H1 (cell line): Measurements from ENCODE around the gene SEMA3C. TPM values are rescaled to one million over a fixed set of nuclear protein-coding genes. Genes with fewer than 3 reads are reported as not detected.

Experiments
- CTCF ChIA-PET: fragments of 300-600 bp; sonication (Branson Sonifier 250); formaldehyde crosslinking; loops from one replicate; lab custom pipeline; 2021; ENCODE audit not compliant: partially characterized antibody; lab: Charles Lee
- POLR2A ChIA-PET: fragments of 300-600 bp; sonication (Branson Sonifier 250); formaldehyde crosslinking; loops from one replicate; lab custom pipeline; 2021; ENCODE audit warnings: inconsistent platforms; ENCODE audit not compliant: partially characterized antibody; lab: Charles Lee
- DNase-seq, 2 experiments: peaks; one replicate each; pipeline versions ENCODE4 v3.0.0 to v3.0.0-alpha.2; 2010 to 2022; ENCODE audit warnings: low spot score in 2 of 2, low read depth in 1 of 2, mixed read lengths in 1 of 2
- FAIRE-seq: peaks from 2 replicates; lab custom pipeline; 2011; peaks lifted over from hg19 to GRCh38; lab: Jason Lieb, UNC
- H2AFZ ChIP-seq: 2 replicates; pipeline ENCODE4 v1.8.1; 2012; ENCODE audit warnings: low read length, inconsistent platforms
- H2AK5ac ChIP-seq: 2 replicates; pipeline ENCODE4 v1.6.1; 2013; ENCODE audit warnings: low read depth, low read length
- H2BK120ac ChIP-seq: replicated peaks from 2 replicates; pipeline ENCODE3; 2013; ENCODE audit warnings: low read depth, low read length, inconsistent platforms
- H2BK12ac ChIP-seq: 2 replicates; pipeline ENCODE4 v1.6.1; 2013; ENCODE audit warnings: low read depth, low read length
- H2BK15ac ChIP-seq: 2 replicates; pipeline ENCODE4 v1.6.1; 2013; ENCODE audit warnings: low read length
- H2BK20ac ChIP-seq: 2 replicates; pipeline ENCODE4 v1.6.1; 2013; ENCODE audit warnings: low read length
- H2BK5ac ChIP-seq: 2 replicates; pipeline ENCODE4 v1.6.1; 2013; ENCODE audit warnings: low read depth, low read length
- H3K14ac ChIP-seq: 2 replicates; pipeline ENCODE4 v1.6.1; 2013; ENCODE audit warnings: inconsistent platforms; ENCODE audit not compliant: insufficient read length
- H3K18ac ChIP-seq: 2 replicates; pipeline ENCODE4 v1.6.1; 2013; ENCODE audit warnings: low read length; ENCODE audit errors: extremely low read depth
- H3K23ac ChIP-seq: 2 replicates; pipeline ENCODE4 v1.6.1; 2013; ENCODE audit warnings: inconsistent platforms; ENCODE audit not compliant: insufficient read length
- H3K23me2 ChIP-seq: 2 replicates; pipeline ENCODE4 v1.6.1; 2013; ENCODE audit warnings: low read depth, low read length
- H3K27ac ChIP-seq: 2 replicates; pipeline ENCODE4 v1.6.1; 2011; ENCODE audit warnings: low read depth, low read length, inconsistent platforms
- H3K27me3 ChIP-seq, 4 experiments: replicated peaks in 1 of 4; 1 replicate in 1 of 4; 2 replicates in 3 of 4; pipeline versions ENCODE4 v1.6.1 to v1.8.1; 2011 to 2013; ENCODE audit warnings: low read length in 3 of 4, mild to moderate bottlenecking in 3 of 4, inconsistent platforms in 2 of 4, mixed read lengths in 2 of 4, moderate library complexity in 1 of 4; ENCODE audit not compliant: control insufficient read depth in 3 of 4, insufficient read depth in 3 of 4; ENCODE audit errors: extremely low read depth in 1 of 4
- H3K36me3 ChIP-seq, 4 experiments: 2 replicates each; pipeline versions ENCODE4 v1.6.1 to v1.8.1; 2011 to 2013; ENCODE audit warnings: mild to moderate bottlenecking in 4 of 4, low read length in 3 of 4, moderate library complexity in 2 of 4, control low read depth in 1 of 4, inconsistent platforms in 1 of 4; ENCODE audit not compliant: insufficient read depth in 4 of 4, control insufficient read depth in 2 of 4
- H3K4ac ChIP-seq: replicated peaks from 2 replicates; pipeline ENCODE3; 2013; ENCODE audit warnings: low read length, low read depth, mixed read lengths, inconsistent platforms; ENCODE audit not compliant: insufficient read length
- H3K4me1 ChIP-seq, 4 experiments: replicated peaks in 1 of 4; 1 replicate in 1 of 4; 2 replicates in 3 of 4; pipeline versions ENCODE4 v1.6.1 to v1.8.1; 2011 to 2013; ENCODE audit warnings: low read length in 3 of 4, inconsistent platforms in 2 of 4, mixed read lengths in 1 of 4; ENCODE audit not compliant: insufficient read depth in 4 of 4, control insufficient read depth in 3 of 4
- H3K4me2 ChIP-seq, 2 experiments: 2 replicates each; pipeline versions ENCODE4 v1.6.1 to v1.8.1; 2011 to 2013; ENCODE audit warnings: low read depth in 2 of 2, low read length in 2 of 2, control low read depth in 1 of 2, inconsistent platforms in 1 of 2, mild to moderate bottlenecking in 1 of 2; ENCODE audit not compliant: insufficient read depth in 1 of 2
- H3K4me3 ChIP-seq, 4 experiments: fragments of 200-600, 300-600 bp in 1 of 4; sonication (generic), shearing (Covaris generic), sonication (Bioruptor Twin) in 1 of 4; 2 replicates each; pipeline versions ENCODE4 v1.5.1 to v1.8.1; 2011 to 2016; ENCODE audit warnings: low read length in 4 of 4, low read depth in 3 of 4, control low read depth in 2 of 4, inconsistent platforms in 2 of 4, mild to moderate bottlenecking in 2 of 4, mixed read lengths in 1 of 4, moderate library complexity in 1 of 4; ENCODE audit not compliant: insufficient read depth in 2 of 4; ENCODE audit errors: extremely low read depth in 1 of 4
- H3K56ac ChIP-seq: replicated peaks from 2 replicates; pipeline ENCODE3; 2013; ENCODE audit warnings: low read depth, mild to moderate bottlenecking, mixed read lengths, low read length, inconsistent platforms; ENCODE audit not compliant: insufficient read length
- H3K79me1 ChIP-seq: 2 replicates; pipeline ENCODE4 v1.6.1; 2013; ENCODE audit warnings: low read depth, low read length, control low read depth
- H3K79me2 ChIP-seq, 2 experiments: 2 replicates each; pipeline versions ENCODE4 v1.6.1 to v1.8.1; 2012 to 2013; ENCODE audit warnings: low read length in 2 of 2, mild to moderate bottlenecking in 2 of 2, inconsistent platforms in 1 of 2; ENCODE audit not compliant: insufficient read depth in 2 of 2, control insufficient read depth in 1 of 2
- H3K9ac ChIP-seq, 4 experiments: replicated peaks in 1 of 4; 1 replicate in 1 of 4; 2 replicates in 3 of 4; pipeline versions ENCODE4 v1.6.1 to v1.8.1; 2011 to 2013; ENCODE audit warnings: low read depth in 3 of 4, low read length in 3 of 4, control low read depth in 2 of 4, mild to moderate bottlenecking in 2 of 4, moderate library complexity in 2 of 4, inconsistent platforms in 1 of 4; ENCODE audit errors: extremely low read depth in 1 of 4
- H3K9me3 ChIP-seq, 2 experiments: 2 replicates each; pipeline versions ENCODE4 v1.6.1 to v1.8.1; 2012 to 2013; ENCODE audit warnings: mild to moderate bottlenecking in 2 of 2, moderate library complexity in 2 of 2, control low read depth in 1 of 2, inconsistent platforms in 1 of 2, low read depth in 1 of 2, low read length in 1 of 2, mixed read lengths in 1 of 2; ENCODE audit not compliant: insufficient read depth in 2 of 2
- H4K20me1 ChIP-seq, 2 experiments: replicated peaks in 1 of 2; 2 replicates each; pipeline versions ENCODE3 to v1.8.1; 2011 to 2013; ENCODE audit warnings: inconsistent platforms in 2 of 2, low read length in 2 of 2, mild to moderate bottlenecking in 1 of 2; ENCODE audit not compliant: insufficient read depth in 2 of 2, control insufficient read depth in 1 of 2
- H4K5ac ChIP-seq: 2 replicates; pipeline ENCODE4 v1.6.1; 2013; ENCODE audit warnings: low read length, low read depth, mixed read lengths, inconsistent platforms; ENCODE audit not compliant: insufficient read length
- H4K8ac ChIP-seq: 2 replicates; pipeline ENCODE4 v1.8.0; 2013; ENCODE audit warnings: mild to moderate bottlenecking, moderate library complexity, low read length, inconsistent platforms; ENCODE audit not compliant: insufficient read depth; ENCODE audit errors: extremely low read depth
- H4K91ac ChIP-seq: replicated peaks from 2 replicates; pipeline ENCODE3; 2013; ENCODE audit warnings: low read length, mixed read lengths, inconsistent platforms; ENCODE audit not compliant: insufficient read length
- PHF8 ChIP-seq: fragments of 200-600 bp; sonication (generic); conservative IDR thresholded peaks from 2 replicates; pipeline ENCODE4 v1.7.1; 2012; ENCODE audit warnings: low read depth, mild to moderate bottlenecking, inconsistent platforms, low read length, moderate library complexity
- WGBS, 2 experiments: shearing (Covaris generic) in 1 of 2; methylation state at CpG; one replicate each; pipeline versions ENCODE4 v1.1.6 to v1.1.7; 2013 to 2015; ENCODE audit warnings: low lambda C conversion rate in 2 of 2, mixed read lengths in 2 of 2, inconsistent platforms in 1 of 2, low coverage in 1 of 2, missing lambda C conversion rate in 1 of 2; ENCODE audit not compliant: insufficient replicate concordance in 2 of 2, insufficient coverage in 1 of 2, insufficient read length in 1 of 2; ENCODE audit errors: extremely low coverage in 1 of 2, missing lambda C conversion rate in 1 of 2; 5-methylcytosine and 5-hydroxymethylcytosine counted together
- polyA plus RNA-seq, 7 experiments: library from polyadenylated mRNA; depleted of rRNA in 3 of 7; stranded (reverse) in 5 of 7; unstranded in 2 of 7; fragments of >200 nt in 5 of 7; fragments of 200-250 nt in 2 of 7; gene quantifications; 1 replicate in 5 of 7; 2 replicates in 1 of 7; 4 replicates in 1 of 7; pipeline versions ENCODE4 v1.2.1 to v1.2.3, GENCODE V29; 2011 to 2013; ENCODE audit warnings: missing spikeins in 2 of 7, mixed read lengths in 2 of 7
- total RNA-seq: library from RNA; stranded (reverse); fragmentation: NEBNext Ultra II Directional; extraction: Animal tissue kit (Norgen Biotek cat#: 25700); gene quantifications from 2 replicates; pipeline ENCODE4 v1.2.1, GENCODE V29; 2021

The SEMA3C gene
- total and polyA plus RNA-seq, 2 of the 8 experiments (the other 6 are each of a cell fraction or from before 2014, with no cell fraction given) = 0.15 to 1.4 TPM

DNA sequence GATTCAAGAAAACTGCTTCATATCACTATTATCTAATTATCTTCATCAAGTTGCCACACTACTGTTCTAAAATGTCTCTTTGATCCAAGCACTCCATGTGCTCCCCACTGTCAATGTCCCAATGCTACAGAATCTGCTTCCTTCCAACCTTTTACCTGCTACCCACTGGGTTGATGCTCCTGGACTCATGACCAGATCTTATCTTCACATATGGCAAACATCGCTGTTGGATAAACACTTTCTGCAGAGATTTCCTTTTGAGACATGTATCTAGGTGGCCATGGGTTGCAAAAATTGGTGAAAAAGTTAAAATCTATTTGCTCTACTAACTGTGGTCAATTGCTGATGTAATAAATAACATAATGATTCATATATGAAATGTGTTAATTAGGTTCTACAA, 24.5 kb upstream of the SEMA3C start:
- DNase-seq (no peak), FAIRE-seq (no peak)
- Histone ChIP-seq H4K5ac (no peak overlapping the region), H3K23me2 (no peaks in the 10 kb centered on the region), H2BK120ac (no peak overlapping the region), H3K79me1 (no peaks in the 10 kb centered on the region), H3K18ac (no peak overlapping the region), H3K9ac (no peak overlapping the region), H2BK20ac (no peak overlapping the region), H4K91ac (no peak overlapping the region), H2BK12ac (no peak overlapping the region), H3K4me3 (no peak overlapping the region), H3K4me1 (peaks cover 0 to 3% (median 0%) of the 10 kb centered on the region in 4 experiments; a peak in 1 of 7 replicates), H3K56ac (no peak overlapping the region), H3K27me3 (no peaks in the 10 kb centered on the region), H3K23ac (no peak overlapping the region), H2AK5ac (no peak overlapping the region), H3K27ac (no peak overlapping the region), H4K20me1 (no peaks in the 10 kb centered on the region), H3K9me3 (no peaks in the 10 kb centered on the region), H3K79me2 (no peaks in the 10 kb centered on the region), H2BK15ac (no peak overlapping the region), H3K14ac (no peak overlapping the region), H3K4ac (no peak overlapping the region), H3K36me3 (no peaks in the 10 kb centered on the region), H4K8ac (no peak overlapping the region), H3K4me2 (no peak overlapping the region), H2BK5ac (no peak overlapping the region), H2AFZ (no peak overlapping the region)
- TF ChIP-seq PHF8 = no peak
- CTCF ChIA-PET = no interaction called here
- 89% methylated on average over 1 of the region's 1 CpG; no CpG with 5 or more reads in 1 of the 2 experiments for WGBS, 2 experiments
- POLR2A ChIA-PET = no interaction called here
